HG02973 (cell line): ENCODE results near the gene HLF.

Experiments
- ATAC-seq: cut with Tn5 transposase; IDR thresholded peaks from one replicate; pipeline ENCODE4 v1.9.1; 2021; ENCODE audit warnings: moderate library complexity; ENCODE audit not compliant: unreplicated experiment

The HLF gene

GRCh38 chr17:55305321-55306087 lies 40.7 kb downstream of the HLF start:
- no peak for ATAC-seq

DNA sequence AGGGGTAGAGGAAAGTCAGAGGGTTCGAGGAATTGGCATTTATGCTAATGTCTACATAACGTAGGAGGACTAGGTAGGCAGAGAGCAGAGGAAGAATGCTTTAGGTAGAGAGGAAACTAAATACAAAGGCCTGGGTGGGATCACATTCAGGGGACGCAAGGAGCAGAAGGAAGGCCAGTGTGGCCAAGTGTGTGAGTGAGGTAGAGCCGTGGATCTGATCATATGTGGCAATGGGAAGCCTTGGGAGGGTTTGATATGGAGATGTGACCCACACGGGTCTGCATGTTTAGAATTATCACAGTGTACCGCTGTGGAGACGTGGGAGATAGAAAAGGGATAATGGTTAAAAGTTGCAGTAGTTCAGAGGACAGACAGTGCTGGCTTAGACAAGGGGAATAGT lies 43.1 kb downstream of the HLF start:
- ATAC-seq, result no peak

GRCh38 chr17:55308613-55309391 lies 44.0 kb downstream of the HLF start:
- no peak for ATAC-seq

- ATAC-seq, result no peak
These were observed 47.1 kb downstream of the HLF start for GRCh38 chr17:55311767-55312375.

GRCh38 chr17:55312852-55313251 lies 48.1 kb downstream of the HLF start:
- no peak for ATAC-seq

DNA sequence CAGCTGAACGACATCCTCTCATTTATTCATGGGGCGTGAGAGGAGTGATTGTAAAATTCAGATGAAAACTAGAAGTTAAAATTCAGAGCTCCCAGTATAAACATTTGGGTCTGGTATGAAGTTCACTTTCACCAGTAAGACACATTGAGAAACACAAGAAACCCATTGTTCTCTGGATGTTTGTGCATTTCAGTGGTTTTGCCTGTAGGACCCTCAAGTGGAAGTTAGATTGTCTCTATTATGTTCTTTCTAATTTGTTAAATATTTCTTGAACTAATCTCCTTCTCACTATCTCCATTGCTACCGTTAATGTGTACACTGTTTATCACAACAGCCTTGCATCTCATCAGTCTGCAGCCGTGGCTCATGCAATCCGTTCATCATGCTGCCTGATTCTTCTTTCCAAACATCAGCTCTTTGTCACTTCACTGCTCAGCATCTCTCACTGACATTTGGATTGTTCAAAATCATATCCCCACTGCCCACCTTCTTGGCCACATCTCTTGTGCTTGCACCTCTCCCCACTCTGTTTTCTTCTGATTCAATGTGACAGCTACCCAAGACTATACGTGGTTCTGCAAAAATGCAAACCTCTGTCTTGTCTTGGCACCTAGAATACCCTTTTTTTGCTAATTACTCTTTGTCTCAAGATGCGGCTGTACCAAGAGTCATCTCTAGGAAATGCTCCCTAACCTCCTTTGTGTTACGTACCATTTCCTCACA lies 49.5 kb downstream of the HLF start:
- no peak for ATAC-seq

DNA sequence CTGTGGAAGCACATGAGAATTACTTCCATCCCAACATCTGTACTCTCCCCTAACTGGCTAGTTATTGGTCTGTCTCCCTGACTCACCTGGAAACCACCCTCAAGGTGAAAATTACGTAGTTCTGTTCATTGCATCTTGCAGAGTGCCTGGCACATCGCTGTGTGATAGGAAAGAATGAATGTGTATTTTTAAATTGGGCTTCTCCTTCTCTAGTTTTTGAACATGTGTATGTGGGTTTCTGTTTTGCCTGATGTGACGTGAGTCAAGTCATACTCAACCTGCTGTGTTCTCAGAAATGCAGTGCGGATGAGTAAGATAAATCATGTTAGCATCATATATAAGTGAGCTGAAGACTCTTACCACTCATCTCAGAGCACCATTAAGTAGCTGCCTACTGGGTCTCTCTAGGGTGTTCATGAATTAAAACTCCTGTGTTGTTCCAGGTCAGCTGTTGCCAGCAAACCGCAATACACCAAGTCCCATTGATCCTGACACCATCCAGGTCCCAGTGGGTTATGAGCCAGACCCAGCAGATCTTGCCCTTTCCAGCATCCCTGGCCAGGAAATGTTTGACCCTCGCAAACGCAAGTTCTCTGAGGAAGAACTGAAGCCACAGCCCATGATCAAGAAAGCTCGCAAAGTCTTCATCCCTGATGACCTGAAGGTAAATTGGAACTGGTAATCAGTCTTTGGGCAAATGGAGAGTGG lies 50.2 kb downstream of the HLF start:
- no peak for ATAC-seq

GRCh38 chr17:55316499-55316898 lies 51.7 kb downstream of the HLF start:
- no peak for ATAC-seq

DNA sequence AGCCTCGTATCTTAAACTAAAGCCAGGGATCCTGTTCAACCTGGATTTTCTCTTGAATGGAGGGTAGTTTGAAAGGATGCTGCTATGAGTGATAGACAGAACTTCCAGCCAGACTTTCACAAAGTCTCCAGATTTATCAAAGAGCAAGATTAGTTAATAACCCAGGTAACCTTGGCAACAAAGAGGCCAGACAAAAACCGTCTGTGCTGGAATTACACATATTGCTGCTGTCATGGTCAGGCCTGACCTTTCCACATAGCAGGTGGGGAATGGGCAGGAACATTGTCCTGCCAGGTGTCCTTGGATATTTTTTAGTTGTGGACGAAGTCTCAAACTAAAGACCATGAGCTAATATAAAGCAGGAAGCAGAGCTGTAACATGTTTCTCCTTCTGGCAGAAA lies 52.5 kb downstream of the HLF start:
- no peak for ATAC-seq

- ATAC-seq, result no peak
These were observed 53.3 kb downstream of the HLF start for GRCh38 chr17:55318081-55318480.

DNA sequence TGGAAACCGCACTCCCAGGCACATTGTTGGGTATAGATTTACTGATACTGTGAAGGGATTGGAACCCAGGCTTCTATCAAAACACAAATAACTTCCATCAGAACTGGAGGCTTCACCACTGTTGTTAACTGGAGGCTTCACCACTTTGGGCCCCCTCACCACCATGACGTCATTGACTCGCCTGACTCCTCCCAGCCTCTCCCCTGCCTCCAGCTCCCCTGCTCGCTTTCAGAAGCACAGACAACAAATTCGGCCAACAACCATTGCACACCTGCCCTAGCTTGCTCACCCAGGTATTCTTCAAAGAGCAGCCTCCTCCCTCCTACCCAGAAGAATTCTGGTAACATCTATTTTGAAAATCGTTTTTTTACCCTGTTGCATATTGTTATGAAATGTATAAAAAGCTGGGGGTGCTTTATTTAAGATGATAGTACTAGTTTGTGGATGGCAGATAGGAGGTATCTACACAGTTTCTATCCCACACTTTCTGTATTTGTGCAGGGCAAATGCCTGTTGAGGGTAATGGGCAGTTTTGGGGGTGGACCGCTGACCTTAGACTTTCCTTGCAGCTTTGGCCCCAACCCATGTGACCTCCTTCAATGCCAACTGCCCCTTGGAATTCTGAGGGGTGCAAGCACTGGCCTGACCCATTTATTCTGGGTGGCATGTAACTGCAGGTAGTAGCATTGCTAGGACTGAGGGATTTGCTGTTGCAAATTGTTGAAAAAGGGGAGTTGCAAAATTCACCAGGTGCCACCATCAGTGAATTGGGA lies 54.1 kb downstream of the HLF start:
- no peak for ATAC-seq

GRCh38 chr17:55319933-55320593 lies 55.3 kb downstream of the HLF start:
- ATAC-seq, result no peak

DNA sequence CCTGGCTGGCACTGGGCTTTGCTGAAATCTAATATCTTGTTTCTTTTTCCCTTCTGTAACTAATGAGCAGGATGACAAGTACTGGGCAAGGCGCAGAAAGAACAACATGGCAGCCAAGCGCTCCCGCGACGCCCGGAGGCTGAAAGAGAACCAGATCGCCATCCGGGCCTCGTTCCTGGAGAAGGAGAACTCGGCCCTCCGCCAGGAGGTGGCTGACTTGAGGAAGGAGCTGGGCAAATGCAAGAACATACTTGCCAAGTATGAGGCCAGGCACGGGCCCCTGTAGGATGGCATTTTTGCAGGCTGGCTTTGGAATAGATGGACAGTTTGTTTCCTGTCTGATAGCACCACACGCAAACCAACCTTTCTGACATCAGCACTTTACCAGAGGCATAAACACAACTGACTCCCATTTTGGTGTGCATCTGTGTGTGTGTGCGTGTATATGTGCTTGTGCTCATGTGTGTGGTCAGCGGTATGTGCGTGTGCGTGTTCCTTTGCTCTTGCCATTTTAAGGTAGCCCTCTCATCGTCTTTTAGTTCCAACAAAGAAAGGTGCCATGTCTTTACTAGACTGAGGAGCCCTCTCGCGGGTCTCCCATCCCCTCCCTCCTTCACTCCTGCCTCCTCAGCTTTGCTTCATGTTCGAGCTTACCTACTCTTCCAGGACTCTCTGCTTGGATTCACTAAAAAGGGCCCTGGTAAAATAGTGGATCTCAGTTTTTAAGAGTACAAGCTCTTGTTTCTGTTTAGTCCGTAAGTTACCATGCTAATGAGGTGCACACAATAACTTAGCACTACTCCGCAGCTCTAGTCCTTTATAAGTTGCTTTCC lies 56.0 kb downstream of the HLF start:
- ATAC-seq, result no peak

DNA sequence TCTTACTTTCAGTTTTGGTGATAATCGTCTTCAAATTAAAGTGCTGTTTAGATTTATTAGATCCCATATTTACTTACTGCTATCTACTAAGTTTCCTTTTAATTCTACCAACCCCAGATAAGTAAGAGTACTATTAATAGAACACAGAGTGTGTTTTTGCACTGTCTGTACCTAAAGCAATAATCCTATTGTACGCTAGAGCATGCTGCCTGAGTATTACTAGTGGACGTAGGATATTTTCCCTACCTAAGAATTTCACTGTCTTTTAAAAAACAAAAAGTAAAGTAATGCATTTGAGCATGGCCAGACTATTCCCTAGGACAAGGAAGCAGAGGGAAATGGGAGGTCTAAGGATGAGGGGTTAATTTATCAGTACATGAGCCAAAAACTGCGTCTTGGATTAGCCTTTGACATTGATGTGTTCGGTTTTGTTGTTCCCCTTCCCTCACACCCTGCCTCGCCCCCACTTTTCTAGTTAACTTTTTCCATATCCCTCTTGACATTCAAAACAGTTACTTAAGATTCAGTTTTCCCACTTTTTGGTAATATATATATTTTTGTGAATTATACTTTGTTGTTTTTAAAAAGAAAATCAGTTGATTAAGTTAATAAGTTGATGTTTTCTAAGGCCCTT lies 56.8 kb downstream of the HLF start:
- ATAC-seq, result no peak

- no peak for ATAC-seq
These were observed 57.8 kb downstream of the HLF start for GRCh38 chr17:55322453-55322985.

GRCh38 chr17:55323518-55324295 lies 58.9 kb downstream of the HLF start:
- no peak for ATAC-seq
